Suppressor macrophage treated with lipopolysaccharide for 4 hours (primary cell): Measurements from ENCODE around the gene AMMECR1L.
"Not testable (repeated sequence)": the region's sequence is repeated elsewhere in the genome, so short reads cannot be mapped to it uniquely, and the experiment has no call there.

ENCODE experiments used
- DNase-seq: peaks from one replicate; pipeline ENCODE4 v3.0.0-alpha.2; 2020

AMMECR1L gene

DNA sequence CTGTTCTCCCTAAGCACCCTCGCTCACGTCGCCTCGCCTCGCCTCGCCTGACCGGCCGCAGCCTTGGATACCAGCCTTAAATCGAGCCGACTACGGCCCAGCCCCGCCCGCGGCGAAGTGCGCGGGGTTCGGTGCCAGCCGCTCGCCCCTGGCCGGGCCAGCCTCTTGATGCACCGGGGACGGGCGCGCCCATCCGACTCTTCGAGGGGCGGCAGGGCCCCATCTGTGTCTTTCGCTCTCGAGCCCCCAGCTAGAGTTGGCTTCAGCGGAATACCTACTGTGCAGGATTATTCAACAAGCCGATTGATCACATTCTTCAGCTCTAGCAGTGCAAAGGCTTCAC, 808 bp upstream of the AMMECR1L start:
- DNase-seq, result not testable (repeated sequence)

DNA sequence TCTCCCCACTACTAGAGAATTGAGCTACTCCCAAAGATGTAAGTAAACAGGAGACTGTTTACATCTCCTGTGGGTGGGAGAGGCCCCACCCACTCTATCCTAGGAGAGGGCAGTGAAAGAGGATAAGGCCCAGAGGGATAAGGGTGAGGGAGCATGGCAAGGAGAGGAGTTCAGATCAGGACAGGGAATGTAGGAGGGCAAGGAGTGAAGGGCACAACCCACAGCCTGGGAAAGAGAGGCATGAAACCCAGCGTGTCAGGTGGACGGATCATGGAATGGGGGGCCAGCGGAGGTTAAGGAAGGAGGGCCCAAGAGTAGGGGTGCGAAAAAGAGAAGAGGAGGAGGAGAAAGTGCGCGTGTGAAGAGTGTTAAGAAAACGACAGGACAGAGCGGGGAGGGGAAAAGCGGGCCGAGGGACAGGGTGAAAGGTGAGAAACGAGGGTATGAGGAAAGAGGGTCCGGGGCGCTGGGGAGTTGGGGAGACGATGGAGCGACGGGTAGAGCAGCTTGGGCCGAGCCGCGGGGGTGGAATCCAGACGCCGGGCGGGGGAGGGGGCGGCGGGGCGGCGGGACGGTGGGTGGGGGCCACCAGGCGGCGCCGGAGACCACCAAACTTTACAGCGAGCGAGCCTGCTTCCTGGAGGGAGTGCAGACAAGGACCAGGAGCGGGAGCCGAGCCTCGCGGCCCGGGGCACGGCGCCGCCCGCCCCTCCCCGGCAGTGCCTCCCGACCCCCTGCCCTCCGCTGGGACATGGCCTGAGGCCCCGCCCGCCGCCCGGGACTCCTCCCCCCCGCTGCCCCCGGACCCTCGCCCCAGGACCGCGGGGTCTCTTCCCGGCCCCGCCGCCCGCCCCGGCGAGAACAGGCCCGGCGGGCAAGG, 655 bp downstream of the AMMECR1L start:
- not testable (repeated sequence) for DNase-seq

- DNase-seq, result no peak
These were observed 1.3 kb downstream of the AMMECR1L start for GRCh38 chr2:127884436-127884835.

DNA sequence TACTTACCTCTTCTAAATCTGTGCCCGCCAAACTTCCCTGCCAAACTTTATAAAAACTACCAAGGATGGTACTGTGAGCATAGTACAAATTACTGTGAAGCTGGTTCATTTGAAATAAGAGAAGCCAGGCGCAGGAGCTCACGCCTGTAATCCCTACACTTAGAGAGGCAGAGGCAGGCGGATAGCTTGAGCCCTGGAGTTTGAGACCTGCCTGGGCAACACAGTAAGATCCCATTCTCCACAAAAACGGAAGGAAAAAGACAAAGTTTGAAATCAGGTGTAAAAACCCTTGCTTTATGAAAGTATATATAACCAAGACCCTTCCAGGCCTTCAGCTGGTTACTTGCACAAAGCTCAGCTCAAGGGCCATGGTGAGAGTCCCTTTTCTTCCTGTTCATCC, 5.9 kb downstream of the AMMECR1L start:
- DNase-seq, result no peak

DNA sequence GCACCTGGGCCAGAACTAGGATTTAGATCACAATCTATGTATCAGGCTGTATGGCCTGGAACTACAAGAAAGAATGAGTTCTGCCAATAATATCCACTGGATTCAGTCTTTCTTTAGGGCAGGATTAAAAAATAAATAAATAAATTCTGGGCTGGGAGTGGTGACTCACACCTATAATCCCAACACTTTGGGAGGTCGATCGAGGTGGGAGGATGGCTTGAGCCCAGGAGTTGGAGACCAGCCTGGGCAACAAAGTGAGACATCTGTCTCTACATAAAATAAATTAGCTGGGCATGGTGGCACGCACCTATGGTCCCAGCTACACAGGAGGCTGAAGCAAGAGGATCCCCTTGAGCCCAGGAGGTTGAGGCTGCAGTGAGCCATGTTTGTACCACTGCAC, 8.1 kb downstream of the AMMECR1L start:
- no peak for DNase-seq

- DNase-seq, result no peak
These were observed 8.6 kb downstream of the AMMECR1L start for GRCh38 chr2:127877136-127877535.

DNA sequence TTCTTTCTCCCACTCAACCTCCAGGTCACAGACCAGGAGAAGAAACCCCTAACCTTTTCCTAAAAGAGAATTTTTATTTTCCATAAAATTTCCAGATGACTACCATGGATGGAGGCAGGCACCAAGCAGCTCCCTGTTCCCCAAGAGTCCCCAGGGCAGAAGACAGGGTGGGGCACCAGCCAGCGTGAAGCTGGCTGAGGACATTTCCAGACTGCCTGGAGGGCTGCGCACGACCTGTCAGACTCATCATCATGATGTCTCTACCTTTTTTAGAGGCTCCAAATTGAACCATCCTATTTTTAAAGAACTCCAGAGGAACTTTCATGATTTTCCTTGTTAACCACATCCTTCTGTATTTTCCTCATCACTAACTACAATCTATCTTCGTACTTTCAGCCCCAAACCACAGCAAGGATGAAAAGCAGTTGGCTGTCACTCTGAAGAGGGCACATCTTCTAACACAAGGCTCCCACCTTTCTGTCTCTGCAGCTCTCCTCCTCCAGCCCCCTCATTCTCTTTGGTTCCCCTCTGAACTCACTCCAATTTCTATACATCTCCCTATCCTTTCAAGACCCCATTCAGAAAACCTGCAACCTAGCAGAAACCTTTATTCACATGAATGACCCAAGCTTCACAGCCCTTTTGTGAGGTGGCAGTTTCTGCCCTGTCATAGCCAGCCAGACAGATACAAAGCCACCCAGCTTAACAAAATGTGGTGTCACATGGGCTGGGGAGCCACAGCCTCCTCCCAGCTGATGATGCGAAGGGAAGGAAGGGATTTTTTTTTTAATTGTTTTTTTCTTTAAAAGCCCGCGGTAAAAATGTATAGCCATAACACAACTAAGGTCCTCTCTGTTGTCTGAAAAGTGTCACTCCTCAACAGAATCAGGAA, 11.1 kb downstream of the AMMECR1L start:
- DNase-seq, result peak; percentile 16

DNA sequence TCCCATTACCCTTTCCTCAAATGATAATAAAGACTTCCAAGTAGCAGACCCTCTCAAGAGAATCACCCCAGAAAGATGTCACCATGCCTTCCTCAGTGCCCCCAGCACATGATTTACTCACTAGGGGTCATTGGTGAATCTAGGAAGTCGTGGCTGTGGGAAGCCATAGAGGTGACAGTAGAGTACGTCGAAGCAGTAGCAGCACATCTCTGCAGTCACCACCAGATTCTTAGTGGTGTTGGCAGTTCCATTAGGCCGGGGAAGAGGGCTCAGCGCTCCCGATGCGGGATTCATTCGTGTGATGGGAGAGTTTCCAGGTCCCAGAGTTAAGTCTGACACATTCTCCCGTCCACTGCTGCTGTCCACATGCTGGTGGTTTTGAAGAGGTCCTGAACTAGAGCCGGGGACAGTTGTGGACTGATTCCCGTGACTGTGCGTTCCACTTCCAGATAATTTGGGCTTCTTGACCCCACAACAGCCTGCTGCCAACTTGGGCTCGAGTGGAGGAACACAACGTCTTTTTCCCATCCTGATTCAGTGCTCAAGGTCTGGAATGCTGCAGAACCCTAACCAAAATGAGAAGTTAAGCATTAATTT, 12.0 kb downstream of the AMMECR1L start:
- DNase-seq, result no peak

GRCh38 chr2:127872354-127872753, 13.4 kb downstream of the AMMECR1L start:
- no peak for DNase-seq

GRCh38 chr2:127865926-127866325, 19.8 kb downstream of the AMMECR1L start:
- DNase-seq, result no peak

GRCh38 chr2:127864877-127865276, 20.9 kb downstream of the AMMECR1L start:
- DNase-seq, result peak; percentile 6

DNA sequence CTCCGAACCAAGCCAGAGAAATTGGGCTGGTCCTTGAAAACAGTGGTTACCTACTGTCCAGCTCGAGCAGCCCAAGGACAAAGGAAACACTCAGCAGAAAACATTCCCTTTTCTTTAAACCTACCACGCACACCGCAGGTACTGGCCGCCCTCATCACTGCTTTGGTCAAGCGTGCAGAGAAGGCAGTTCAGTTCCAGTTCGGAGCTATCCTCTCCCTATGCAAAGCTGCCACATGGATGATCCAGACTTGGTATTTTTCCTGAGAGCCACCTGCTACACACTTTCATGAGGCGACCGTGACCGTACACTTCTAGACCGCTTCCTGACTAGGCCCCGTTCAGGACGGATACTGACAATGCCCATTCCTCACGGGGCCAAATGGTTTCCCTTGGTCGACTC, 23.5 kb downstream of the AMMECR1L start:
- DNase-seq, result no peak

- DNase-seq, result no peak
These were observed 25.6 kb downstream of the AMMECR1L start for GRCh38 chr2:127860130-127860529.

- no peak for DNase-seq
These were observed 26.1 kb downstream of the AMMECR1L start for GRCh38 chr2:127859712-127860085.

DNA sequence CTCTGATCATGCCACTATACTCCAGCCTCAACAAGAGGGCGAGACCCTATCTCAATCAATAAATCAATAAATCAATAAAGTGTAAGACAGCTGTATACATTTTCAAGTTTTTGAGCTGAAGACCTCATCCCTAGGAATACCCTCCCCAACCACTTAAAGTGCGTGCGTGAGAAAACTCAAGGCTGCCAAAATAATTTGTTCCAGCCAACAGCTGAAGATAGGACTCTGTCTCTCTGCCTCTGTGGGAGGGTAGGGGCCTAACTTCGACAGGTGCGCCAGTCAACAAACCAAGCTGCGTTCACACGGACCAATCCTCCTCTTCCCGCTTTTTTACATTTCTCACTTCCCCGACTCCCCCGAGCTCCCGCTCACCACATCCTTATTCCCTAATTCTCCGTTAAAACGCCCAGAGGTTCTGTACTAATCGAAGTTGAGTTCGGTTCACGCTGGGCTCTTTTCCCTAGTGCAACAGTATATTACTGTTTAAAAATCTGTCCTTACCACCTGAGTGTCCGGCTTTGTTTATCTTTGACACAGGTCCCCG, 28.4 kb downstream of the AMMECR1L start:
- no peak for DNase-seq

GRCh38 chr2:127853671-127854070, 32.1 kb downstream of the AMMECR1L start:
- no peak for DNase-seq

GRCh38 chr2:127852388-127852787, 33.4 kb downstream of the AMMECR1L start:
- DNase-seq, result no peak

GRCh38 chr2:127847931-127848330, 37.8 kb downstream of the AMMECR1L start:
- no peak for DNase-seq

GRCh38 chr2:127844973-127845372, 40.8 kb downstream of the AMMECR1L start:
- no peak for DNase-seq

- DNase-seq, result no peak
These were observed 42.1 kb downstream of the AMMECR1L start for GRCh38 chr2:127843677-127844076.

DNA sequence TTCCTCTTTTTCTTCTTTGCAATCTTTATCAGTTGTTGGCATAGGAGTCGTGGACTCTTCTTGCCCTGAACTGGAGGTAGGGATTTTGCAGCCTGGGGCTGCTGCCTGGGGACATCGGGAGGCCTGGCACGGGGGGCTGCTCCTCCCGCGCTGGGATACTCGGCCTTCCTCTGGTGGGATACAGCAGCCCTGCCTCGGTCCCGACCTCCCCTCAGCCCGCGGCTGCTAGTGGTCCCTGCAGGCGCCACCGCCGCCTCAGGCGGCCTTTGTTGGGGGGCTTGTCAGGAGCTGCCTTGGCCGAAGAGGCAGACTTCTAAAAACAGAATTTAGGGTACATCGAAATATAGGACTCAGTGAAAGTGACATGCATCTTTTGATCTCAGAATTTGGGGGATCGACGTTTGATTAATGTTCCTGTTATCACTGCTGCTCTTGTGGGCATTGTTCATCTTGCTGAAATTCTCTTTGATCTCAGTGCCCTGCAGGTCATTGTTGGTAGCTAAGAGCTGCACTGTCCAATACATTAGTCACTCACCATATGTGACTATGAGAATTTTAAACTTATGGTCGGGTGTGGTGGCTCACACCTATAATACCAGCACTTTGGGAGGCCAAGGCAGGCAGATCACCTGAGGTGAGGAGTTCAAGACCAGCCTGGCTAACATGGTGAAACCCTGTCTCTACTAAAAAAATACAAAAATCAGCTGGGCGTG, 44.1 kb downstream of the AMMECR1L start:
- no peak for DNase-seq

DNA sequence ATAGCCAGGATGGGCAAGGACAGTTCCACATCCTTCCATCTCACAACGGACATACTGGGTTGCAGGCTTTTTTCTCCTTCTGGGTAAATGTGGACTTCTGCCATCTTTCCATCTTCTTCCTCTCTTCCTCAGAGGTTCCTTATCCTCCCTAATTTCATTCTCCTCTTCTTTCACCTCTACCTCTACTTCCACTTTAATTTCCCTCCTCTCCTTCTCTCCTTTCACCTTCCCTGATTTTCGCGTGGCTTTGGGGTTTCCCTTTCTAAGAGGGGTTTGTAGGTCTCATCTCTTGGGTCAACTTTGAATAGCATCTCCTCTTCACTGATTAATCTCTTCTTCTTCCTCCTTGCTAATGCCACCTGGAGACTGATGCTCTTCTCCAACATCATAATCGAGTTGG, 44.9 kb downstream of the AMMECR1L start:
- no peak for DNase-seq

DNA sequence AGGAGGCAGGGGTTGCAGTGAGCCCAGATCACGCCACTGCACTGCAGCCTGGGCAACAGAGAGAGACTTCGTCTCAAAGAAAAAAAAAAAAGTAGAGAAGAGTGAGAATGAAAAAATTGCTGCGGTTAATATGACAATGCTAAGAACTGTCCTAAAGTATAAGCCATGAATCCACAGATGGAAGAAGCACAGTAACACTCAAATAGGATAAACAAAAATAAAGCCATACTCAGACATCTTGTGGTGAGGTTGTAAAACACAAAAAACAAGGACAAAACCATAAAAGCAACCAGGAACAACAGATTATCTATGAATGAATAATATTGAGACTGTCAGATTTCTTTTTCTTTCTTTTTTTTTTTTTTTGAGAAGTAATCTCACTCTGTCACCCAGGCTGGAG, 50.8 kb downstream of the AMMECR1L start:
- DNase-seq, result no peak
